Measurements from ENCODE around the gene GPAM.
"Not testable (repeated sequence)": the region's sequence is repeated elsewhere in the genome, so short reads cannot be mapped to it uniquely, and the experiment has no call there.

Gene GPAM

GRCh38 chr10:112201334-112201733 is 17.8 kb upstream of the GPAM start:
- Histone ChIP-seq H3K4me1 (ENCODE audit: control insufficient read depth, insufficient read depth, low read length) (peaks cover 31% of the 10 kb centered on the region), H3K9me3 (ENCODE audit: control insufficient read depth, low read length) (no peaks in the 10 kb centered on the region), H3K36me3 (ENCODE audit: control insufficient read depth, insufficient read depth, low read length, severe bottlenecking) (peaks cover 16% of the 10 kb centered on the region), H3K4me3 (ENCODE audit: low read length) (peak overlapping the region; percentile 1), H3K9ac (ENCODE audit: low read length) (no peak overlapping the region), H3K27me3 (replicated peaks; ENCODE audit: control insufficient read depth, insufficient read depth, low read length) (no peaks in the 10 kb centered on the region)
- no peak for DNase-seq (ENCODE audit: low read depth)

GRCh38 chr10:112200259-112200658 is 16.7 kb upstream of the GPAM start:
- Histone ChIP-seq H3K4me1 (ENCODE audit: control insufficient read depth, insufficient read depth, low read length) (peaks cover 32% of the 10 kb centered on the region), H3K36me3 (ENCODE audit: control insufficient read depth, insufficient read depth, low read length, severe bottlenecking) (peaks cover 23% of the 10 kb centered on the region)
- not testable (repeated sequence) for H3K9ac ChIP-seq (ENCODE audit: low read length); H3K9me3 ChIP-seq (ENCODE audit: control insufficient read depth, low read length); H3K27me3 ChIP-seq (replicated peaks; ENCODE audit: control insufficient read depth, insufficient read depth, low read length); H3K4me3 ChIP-seq (ENCODE audit: low read length); DNase-seq (ENCODE audit: low read depth)

- not testable (repeated sequence) for H3K9ac ChIP-seq (ENCODE audit: low read length); DNase-seq (ENCODE audit: low read depth); H3K27me3 ChIP-seq (replicated peaks; ENCODE audit: control insufficient read depth, insufficient read depth, low read length); H3K4me3 ChIP-seq (ENCODE audit: low read length); H3K9me3 ChIP-seq (ENCODE audit: control insufficient read depth, low read length)
- Histone ChIP-seq H3K4me1 (ENCODE audit: control insufficient read depth, insufficient read depth, low read length) (peaks cover 25% of the 10 kb centered on the region), H3K36me3 (ENCODE audit: control insufficient read depth, insufficient read depth, low read length, severe bottlenecking) (peaks cover 23% of the 10 kb centered on the region)
These were observed 14.1 kb upstream of the GPAM start for GRCh38 chr10:112197662-112198061.

GRCh38 chr10:112195224-112195623 is 11.7 kb upstream of the GPAM start:
- no peak for DNase-seq (ENCODE audit: low read depth)
- peaks cover 11% of the 10 kb centered on the region for H3K4me1 ChIP-seq (ENCODE audit: control insufficient read depth, insufficient read depth, low read length)
- no peaks in the 10 kb centered on the region for H3K9me3 ChIP-seq (ENCODE audit: control insufficient read depth, low read length)
- H3K4me3 ChIP-seq (ENCODE audit: low read length) = no peak overlapping the region
- no peaks in the 10 kb centered on the region for H3K27me3 ChIP-seq (replicated peaks; ENCODE audit: control insufficient read depth, insufficient read depth, low read length)
- peaks cover 39% of the 10 kb centered on the region for H3K36me3 ChIP-seq (ENCODE audit: control insufficient read depth, insufficient read depth, low read length, severe bottlenecking)
- H3K9ac ChIP-seq (ENCODE audit: low read length) = no peak overlapping the region

- H3K9me3 ChIP-seq (ENCODE audit: control insufficient read depth, low read length) = peaks cover 6% of the 10 kb centered on the region
- DNase-seq (ENCODE audit: low read depth) = no peak
- H3K4me1 ChIP-seq (ENCODE audit: control insufficient read depth, insufficient read depth, low read length) = peaks cover 6% of the 10 kb centered on the region
- no peak overlapping the region for H3K9ac ChIP-seq (ENCODE audit: low read length)
- peaks cover 32% of the 10 kb centered on the region for H3K36me3 ChIP-seq (ENCODE audit: control insufficient read depth, insufficient read depth, low read length, severe bottlenecking)
- H3K4me3 ChIP-seq (ENCODE audit: low read length) = no peak overlapping the region
- H3K27me3 ChIP-seq (replicated peaks; ENCODE audit: control insufficient read depth, insufficient read depth, low read length) = no peaks in the 10 kb centered on the region
These were observed 8.2 kb upstream of the GPAM start for GRCh38 chr10:112191791-112192190.

- Histone ChIP-seq H3K9ac (ENCODE audit: low read length) (no peak overlapping the region), H3K36me3 (ENCODE audit: control insufficient read depth, insufficient read depth, low read length, severe bottlenecking) (peaks cover 27% of the 10 kb centered on the region), H3K9me3 (ENCODE audit: control insufficient read depth, low read length) (peaks cover 6% of the 10 kb centered on the region), H3K4me1 (ENCODE audit: control insufficient read depth, insufficient read depth, low read length) (peaks cover 6% of the 10 kb centered on the region), H3K27me3 (replicated peaks; ENCODE audit: control insufficient read depth, insufficient read depth, low read length) (no peaks in the 10 kb centered on the region), H3K4me3 (ENCODE audit: low read length) (no peak overlapping the region)
- no peak for DNase-seq (ENCODE audit: low read depth)
These were observed 7.6 kb upstream of the GPAM start for GRCh38 chr10:112191041-112191590.

GRCh38 chr10:112189465-112189864 is 5.9 kb upstream of the GPAM start:
- H3K36me3 ChIP-seq (ENCODE audit: control insufficient read depth, insufficient read depth, low read length, severe bottlenecking) = peaks cover 21% of the 10 kb centered on the region
- no peaks in the 10 kb centered on the region for H3K27me3 ChIP-seq (replicated peaks; ENCODE audit: control insufficient read depth, insufficient read depth, low read length)
- DNase-seq (ENCODE audit: low read depth) = no peak
- H3K9me3 ChIP-seq (ENCODE audit: control insufficient read depth, low read length) = peaks cover 12% of the 10 kb centered on the region
- no peak overlapping the region for H3K4me3 ChIP-seq (ENCODE audit: low read length)
- H3K9ac ChIP-seq (ENCODE audit: low read length) = no peak overlapping the region
- peaks cover 4% of the 10 kb centered on the region for H3K4me1 ChIP-seq (ENCODE audit: control insufficient read depth, insufficient read depth, low read length)

GRCh38 chr10:112187527-112187926 is 4.0 kb upstream of the GPAM start:
- H3K4me3 ChIP-seq (ENCODE audit: low read length) = no peak overlapping the region
- H3K9ac ChIP-seq (ENCODE audit: low read length) = no peak overlapping the region
- H3K36me3 ChIP-seq (ENCODE audit: control insufficient read depth, insufficient read depth, low read length, severe bottlenecking) = peaks cover 27% of the 10 kb centered on the region
- peaks cover 17% of the 10 kb centered on the region for H3K4me1 ChIP-seq (ENCODE audit: control insufficient read depth, insufficient read depth, low read length)
- peaks cover 12% of the 10 kb centered on the region for H3K9me3 ChIP-seq (ENCODE audit: control insufficient read depth, low read length)
- DNase-seq (ENCODE audit: low read depth) = no peak
- H3K27me3 ChIP-seq (replicated peaks; ENCODE audit: control insufficient read depth, insufficient read depth, low read length) = no peaks in the 10 kb centered on the region

- H3K36me3 ChIP-seq (ENCODE audit: control insufficient read depth, insufficient read depth, low read length, severe bottlenecking) = peaks cover 22% of the 10 kb centered on the region
- H3K4me3 ChIP-seq (ENCODE audit: low read length) = no peak overlapping the region
- DNase-seq (ENCODE audit: low read depth) = no peak
- H3K9ac ChIP-seq (ENCODE audit: low read length) = no peak overlapping the region
- peaks cover 24% of the 10 kb centered on the region for H3K4me1 ChIP-seq (ENCODE audit: control insufficient read depth, insufficient read depth, low read length)
- H3K27me3 ChIP-seq (replicated peaks; ENCODE audit: control insufficient read depth, insufficient read depth, low read length) = no peaks in the 10 kb centered on the region
- peaks cover 12% of the 10 kb centered on the region for H3K9me3 ChIP-seq (ENCODE audit: control insufficient read depth, low read length)
These were observed 2.4 kb upstream of the GPAM start for GRCh38 chr10:112185959-112186358.

- Histone ChIP-seq H3K9ac (ENCODE audit: low read length) (peak overlapping the region; percentile 92), H3K9me3 (ENCODE audit: control insufficient read depth, low read length) (peaks cover 12% of the 10 kb centered on the region), H3K36me3 (ENCODE audit: control insufficient read depth, insufficient read depth, low read length, severe bottlenecking) (peaks cover 33% of the 10 kb centered on the region), H3K27me3 (replicated peaks; ENCODE audit: control insufficient read depth, insufficient read depth, low read length) (no peaks in the 10 kb centered on the region), H3K4me1 (ENCODE audit: control insufficient read depth, insufficient read depth, low read length) (peaks cover 40% of the 10 kb centered on the region), H3K4me3 (ENCODE audit: low read length) (peak overlapping the region; percentile 91)
- no peak for DNase-seq (ENCODE audit: low read depth)
These were observed 814 bp upstream of the GPAM start for GRCh38 chr10:112184379-112184778.

GRCh38 chr10:112184052-112184371 is 447 bp upstream of the GPAM start:
- Histone ChIP-seq H3K36me3 (ENCODE audit: control insufficient read depth, insufficient read depth, low read length, severe bottlenecking) (peaks cover 36% of the 10 kb centered on the region), H3K9me3 (ENCODE audit: control insufficient read depth, low read length) (peaks cover 12% of the 10 kb centered on the region), H3K4me3 (ENCODE audit: low read length) (peak overlapping the region; percentile 91), H3K4me1 (ENCODE audit: control insufficient read depth, insufficient read depth, low read length) (peaks cover 40% of the 10 kb centered on the region), H3K9ac (ENCODE audit: low read length) (peak overlapping the region; percentile 92), H3K27me3 (replicated peaks; ENCODE audit: control insufficient read depth, insufficient read depth, low read length) (no peaks in the 10 kb centered on the region)
- no peak for DNase-seq (ENCODE audit: low read depth)

- Histone ChIP-seq H3K4me3 (ENCODE audit: low read length) (peak overlapping the region; percentile 91), H3K36me3 (ENCODE audit: control insufficient read depth, insufficient read depth, low read length, severe bottlenecking) (peaks cover 48% of the 10 kb centered on the region), H3K9me3 (ENCODE audit: control insufficient read depth, low read length) (peaks cover 12% of the 10 kb centered on the region), H3K4me1 (ENCODE audit: control insufficient read depth, insufficient read depth, low read length) (peaks cover 40% of the 10 kb centered on the region), H3K9ac (ENCODE audit: low read length) (peak overlapping the region; percentile 92), H3K27me3 (replicated peaks; ENCODE audit: control insufficient read depth, insufficient read depth, low read length) (no peaks in the 10 kb centered on the region)
- no peak for DNase-seq (ENCODE audit: low read depth)
These were observed 709 bp downstream of the GPAM start for GRCh38 chr10:112182784-112183328.

Data from adipocyte (in vitro differentiated cells).